Chondrocyte (in vitro differentiated cells): ENCODE data around the gene SYCP1. TPM values are rescaled to one million over a fixed set of nuclear protein-coding genes. Genes with fewer than 3 reads are reported as not detected.
A peak's percentile ranks its signal among the peaks of the same experiment; 100 is the strongest.
"Not testable (repeated sequence)": the region's sequence is repeated elsewhere in the genome, so short reads cannot be mapped to it uniquely, and the experiment has no call there.

Experiments used
- DNase-seq: peaks from one replicate; pipeline ENCODE4 v3.0.0; 2021; ENCODE audit warnings: mixed read lengths, low spot score
- H3K27ac Mint-ChIP-seq: one replicate; pipeline ENCODE4 v1.8.0; 2021; ENCODE audit warnings: mild to moderate bottlenecking, moderate library complexity, mixed read lengths; ENCODE audit not compliant: unreplicated experiment
- H3K27me3 Mint-ChIP-seq: 2 replicates; pipeline ENCODE4 v1.8.0; 2021; ENCODE audit warnings: low read depth, mixed read lengths
- H3K36me3 Mint-ChIP-seq: 2 replicates; pipeline ENCODE4 v1.8.0; 2021; ENCODE audit warnings: low read depth, mixed read lengths
- H3K4me1 Mint-ChIP-seq: 2 replicates; pipeline ENCODE4 v1.8.0; 2021; ENCODE audit warnings: low read depth, mild to moderate bottlenecking, mixed read lengths
- H3K4me3 Mint-ChIP-seq: one replicate; pipeline ENCODE4 v1.8.0; 2021; ENCODE audit warnings: mild to moderate bottlenecking, moderate library complexity, mixed read lengths; ENCODE audit not compliant: unreplicated experiment
- H3K9me3 Mint-ChIP-seq: 2 replicates; pipeline ENCODE4 v1.8.0; 2021; ENCODE audit warnings: low read depth, mixed read lengths
- CTCF ChIP-seq: fragments of 200-600 bp; sonication (generic); IDR thresholded peaks from 2 replicates; pipeline ENCODE4 v1.5.0; 2021; ENCODE audit warnings: antibody characterized with exemption, mild to moderate bottlenecking, moderate library complexity
- long read RNA-seq: library from polyadenylated mRNA; stranded (forward); transcript quantifications from one replicate; pipeline ENCODE4 v2.0.0, GENCODE V29; 2021
- total RNA-seq: library from RNA; stranded (reverse); gene quantifications from 3 replicates; pipeline ENCODE4 v1.2.1, GENCODE V29; 2021

SYCP1 gene
- not detected in 3 replicates for total RNA-seq
- long read RNA-seq: 0 reads

- Mint-ChIP-seq H3K27me3 (peaks cover 37% of the 10 kb centered on the region), H3K9me3 (no peaks in the 10 kb centered on the region), H3K4me1 (no peaks in the 10 kb centered on the region), H3K27ac (no peak within 1 kb of the TSS), H3K4me3 (peak within 1 kb of the TSS; percentile 19), H3K36me3 (no peaks in the 10 kb centered on the region)
- DNase-seq: no peak
- TF ChIP-seq CTCF: no peak
These were observed at the start of gene SYCP1 for GRCh38 chr1:114854693-114855320. SYCP1 (plus strand) TSS chr1:114854863; CDS start chr1:114855465, 602 bp downstream.

- no peak overlapping the region for H3K4me3 Mint-ChIP-seq
- H3K27me3 Mint-ChIP-seq: peaks cover 10% of the 10 kb centered on the region
- H3K9me3 Mint-ChIP-seq: peaks cover 26% of the 10 kb centered on the region
- H3K4me1 Mint-ChIP-seq: no peaks in the 10 kb centered on the region
- TF ChIP-seq CTCF: no peak
- DNase-seq: no peak
- H3K36me3 Mint-ChIP-seq: no peaks in the 10 kb centered on the region
- no peak overlapping the region for H3K27ac Mint-ChIP-seq
These were observed 34.8 kb upstream of the SYCP1 start for GRCh38 chr1:114819869-114820268.

- Mint-ChIP-seq H3K27me3 (peaks cover 10% of the 10 kb centered on the region), H3K4me3 (no peak overlapping the region), H3K36me3 (no peaks in the 10 kb centered on the region), H3K4me1 (no peaks in the 10 kb centered on the region), H3K27ac (no peak overlapping the region), H3K9me3 (peaks cover 29% of the 10 kb centered on the region)
- TF ChIP-seq CTCF: no peak
- no peak for DNase-seq
These were observed 34.3 kb upstream of the SYCP1 start for GRCh38 chr1:114820392-114820791.

- Mint-ChIP-seq H3K36me3 (no peaks in the 10 kb centered on the region), H3K27ac (no peak overlapping the region), H3K4me1 (no peaks in the 10 kb centered on the region), H3K9me3 (peaks cover 32% of the 10 kb centered on the region), H3K4me3 (no peak overlapping the region), H3K27me3 (peaks cover 9% of the 10 kb centered on the region)
- DNase-seq: no peak
- TF ChIP-seq CTCF: no peak
These were observed 32.7 kb upstream of the SYCP1 start for GRCh38 chr1:114821978-114822377.

- DNase-seq: no peak
- Mint-ChIP-seq H3K27ac (no peak overlapping the region), H3K4me1 (no peaks in the 10 kb centered on the region), H3K27me3 (peaks cover 15% of the 10 kb centered on the region), H3K4me3 (no peak overlapping the region), H3K9me3 (peaks cover 9% of the 10 kb centered on the region), H3K36me3 (no peaks in the 10 kb centered on the region)
- TF ChIP-seq CTCF: no peak
These were observed 26.4 kb upstream of the SYCP1 start for GRCh38 chr1:114828251-114828650.

- peaks cover 24% of the 10 kb centered on the region for H3K27me3 Mint-ChIP-seq
- DNase-seq, H3K27ac Mint-ChIP-seq, H3K4me3 Mint-ChIP-seq, H3K36me3 Mint-ChIP-seq, H3K9me3 Mint-ChIP-seq, H3K4me1 Mint-ChIP-seq: not testable (repeated sequence)
These were observed 24.6 kb upstream of the SYCP1 start for GRCh38 chr1:114830075-114830474.
